ENCODE results near the gene TAS2R41.

GRCh38 chr7:143456992-143457793 is 20.5 kb upstream of the TAS2R41 start:
- TF ChIP-seq GATA2 (IDR thresholded peaks at IDR 0.05; ENCODE audit: low read depth, low read length) (no peak), GATA3 (IDR thresholded peaks at IDR 0.05; ENCODE audit: low read depth, low read length) (no peak)
